ENCODE measurements around the gene CCDC148. TPM values are rescaled to one million over a fixed set of nuclear protein-coding genes. Genes with fewer than 3 reads are reported as not detected.

Gene CCDC148
- total RNA-seq, 1 donor from 2014 or later, result 9.3 TPM

GRCh38 chr2:158315803-158316414, 140.6 kb downstream of the CCDC148 start:
- peaks cover 2% of the 10 kb centered on the region for H3K36me3 Mint-ChIP-seq
- TF ChIP-seq EZH2 (IDR thresholded peaks at IDR 0.05) (no peak), EZH2phosphoT487 (IDR thresholded peaks at IDR 0.05) (no peak), CTCF (IDR thresholded peaks at IDR 0.05) (no peak)
- no peaks in the 10 kb centered on the region for H3K4me1 Mint-ChIP-seq

GRCh38 chr2:158315000-158315399, 141.6 kb downstream of the CCDC148 start:
- no peak overlapping the region for H2AFZ ChIP-seq (replicated peaks)
- Mint-ChIP-seq H3K4me3 (no peak overlapping the region), H3K9me3 (no peaks in the 10 kb centered on the region), H3K27ac (no peak overlapping the region), H3K4me1 (no peaks in the 10 kb centered on the region), H3K27me3 (ENCODE audit: insufficient read depth, low read depth) (no peaks in the 10 kb centered on the region), H3K36me3 (peaks cover 2% of the 10 kb centered on the region)
- no peak for DNase-seq (ENCODE audit: low spot score)
- no peaks in the 10 kb centered on the region for H3K4me1 ChIP-seq
- no peaks in the 10 kb centered on the region for H3K9me3 ChIP-seq (ENCODE audit: low read depth)
- H3K9ac ChIP-seq, result no peak overlapping the region
- H4K20me1 ChIP-seq (ENCODE audit: low read depth), result no peaks in the 10 kb centered on the region
- H3K36me3 ChIP-seq, result no peaks in the 10 kb centered on the region
- no peaks in the 10 kb centered on the region for H3F3A ChIP-seq (ENCODE audit: low read depth)
- no peak overlapping the region for H3K4me3 ChIP-seq
- H3K79me2 ChIP-seq (ENCODE audit: low read depth), result no peaks in the 10 kb centered on the region
- no peak overlapping the region for H3K27ac ChIP-seq
- H3K27me3 ChIP-seq, result no peaks in the 10 kb centered on the region
- TF ChIP-seq EZH2phosphoT487 (IDR thresholded peaks at IDR 0.05) (no peak), CTCF (IDR thresholded peaks at IDR 0.05) (no peak), EZH2 (IDR thresholded peaks at IDR 0.05) (no peak)
- H3K4me2 ChIP-seq, result no peak overlapping the region

More at GRCh38 chr2:158315803-158316414, 140.6 kb downstream of the CCDC148 start:
- H3K9me3 ChIP-seq (ENCODE audit: low read depth), result no peaks in the 10 kb centered on the region
- no peaks in the 10 kb centered on the region for H3F3A ChIP-seq (ENCODE audit: low read depth)
- Mint-ChIP-seq H3K4me3 (no peak overlapping the region), H3K27me3 (ENCODE audit: insufficient read depth, low read depth) (no peaks in the 10 kb centered on the region), H3K9me3 (no peaks in the 10 kb centered on the region), H3K27ac (no peak overlapping the region)
- no peaks in the 10 kb centered on the region for H3K36me3 ChIP-seq
- no peak overlapping the region for H2AFZ ChIP-seq (replicated peaks)
- no peak for DNase-seq (ENCODE audit: low spot score)
- no peak overlapping the region for H3K4me2 ChIP-seq
- H3K4me3 ChIP-seq, result no peak overlapping the region
- no peak overlapping the region for H3K27ac ChIP-seq
- H3K27me3 ChIP-seq, result no peaks in the 10 kb centered on the region
- H3K79me2 ChIP-seq (ENCODE audit: low read depth), result no peaks in the 10 kb centered on the region
- H3K9ac ChIP-seq, result no peak overlapping the region
- H4K20me1 ChIP-seq (ENCODE audit: low read depth), result no peaks in the 10 kb centered on the region
- H3K4me1 ChIP-seq, result no peaks in the 10 kb centered on the region

- no peaks in the 10 kb centered on the region for H3K4me1 Mint-ChIP-seq
- H2AFZ ChIP-seq (replicated peaks), result no peak overlapping the region
- no peaks in the 10 kb centered on the region for H3K79me2 ChIP-seq (ENCODE audit: low read depth)
These were observed 142.8 kb downstream of the CCDC148 start for GRCh38 chr2:158313734-158314133.

More at GRCh38 chr2:158313734-158314133, 142.8 kb downstream of the CCDC148 start:
- no peaks in the 10 kb centered on the region for H3K9me3 ChIP-seq (ENCODE audit: low read depth)
- no peak for DNase-seq (ENCODE audit: low spot score)
- Mint-ChIP-seq H3K27ac (no peak overlapping the region), H3K4me3 (no peak overlapping the region), H3K36me3 (peaks cover 2% of the 10 kb centered on the region), H3K9me3 (no peaks in the 10 kb centered on the region), H3K27me3 (ENCODE audit: insufficient read depth, low read depth) (no peaks in the 10 kb centered on the region)
- H3K36me3 ChIP-seq, result no peaks in the 10 kb centered on the region
- no peak overlapping the region for H3K4me2 ChIP-seq
- no peaks in the 10 kb centered on the region for H3K4me1 ChIP-seq
- H3K4me3 ChIP-seq, result no peak overlapping the region
- no peaks in the 10 kb centered on the region for H4K20me1 ChIP-seq (ENCODE audit: low read depth)
- no peak overlapping the region for H3K9ac ChIP-seq
- TF ChIP-seq EZH2phosphoT487 (IDR thresholded peaks at IDR 0.05) (no peak), EZH2 (IDR thresholded peaks at IDR 0.05) (no peak), CTCF (IDR thresholded peaks at IDR 0.05) (no peak)
- no peaks in the 10 kb centered on the region for H3K27me3 ChIP-seq
- no peak overlapping the region for H3K27ac ChIP-seq
- no peaks in the 10 kb centered on the region for H3F3A ChIP-seq (ENCODE audit: low read depth)

Measured in neural progenitor cell (in vitro differentiated cells).